Measurements from ENCODE around the gene LY6G5B.
A peak's percentile ranks its signal among the peaks of the same experiment; 100 is the strongest.

The LY6G5B gene

GRCh38 chr6:31632279-31632946, 37.4 kb upstream of the LY6G5B start:
- DNase-seq (ENCODE audit: low read depth in 1 of 2, low spot score in 1 of 2), result no peak
- in situ Hi-C loops (cut with HindIII; ENCODE audit: low pct_unique_long_range_greater_than_20kb, low sequenced_read_pairs), result no loop called here
- no peak for TF ChIP-seq JUND (IDR thresholded peaks at IDR 0.05; ENCODE audit: low read depth)

- in situ Hi-C loops (cut with HindIII; ENCODE audit: low pct_unique_long_range_greater_than_20kb, low sequenced_read_pairs), result no loop called here
- DNase-seq (ENCODE audit: low read depth in 1 of 2, low spot score in 1 of 2), result no peak
- no peak for TF ChIP-seq JUND (IDR thresholded peaks at IDR 0.05; ENCODE audit: low read depth)
Observed at GRCh38 chr6:31633447-31633846, 36.3 kb upstream of the LY6G5B start.

GRCh38 chr6:31634131-31634530, 35.6 kb upstream of the LY6G5B start:
- no peak for TF ChIP-seq JUND (IDR thresholded peaks at IDR 0.05; ENCODE audit: low read depth)
- DNase-seq (ENCODE audit: low read depth in 1 of 2, low spot score in 1 of 2), result no peak
- in situ Hi-C loops (cut with HindIII; ENCODE audit: low pct_unique_long_range_greater_than_20kb, low sequenced_read_pairs), result no loop called here

GRCh38 chr6:31634969-31635575, 34.7 kb upstream of the LY6G5B start:
- in situ Hi-C loops (cut with HindIII; ENCODE audit: low pct_unique_long_range_greater_than_20kb, low sequenced_read_pairs), result no loop called here
- no peak for DNase-seq (ENCODE audit: low read depth in 1 of 2, low spot score in 1 of 2)
- TF ChIP-seq JUND (IDR thresholded peaks at IDR 0.05; ENCODE audit: low read depth), result no peak

- DNase-seq (ENCODE audit: low read depth in 1 of 2, low spot score in 1 of 2), result no peak
- in situ Hi-C loops (cut with HindIII; ENCODE audit: low pct_unique_long_range_greater_than_20kb, low sequenced_read_pairs), result no loop called here
- no peak for TF ChIP-seq JUND (IDR thresholded peaks at IDR 0.05; ENCODE audit: low read depth)
Observed at GRCh38 chr6:31636698-31637596, 32.8 kb upstream of the LY6G5B start.

- TF ChIP-seq JUND (IDR thresholded peaks at IDR 0.05; ENCODE audit: low read depth), result no peak
- DNase-seq (ENCODE audit: low read depth in 1 of 2, low spot score in 1 of 2), result peak in 1 of 2 experiments; percentile 33
- in situ Hi-C loops (cut with HindIII; ENCODE audit: low pct_unique_long_range_greater_than_20kb, low sequenced_read_pairs), result no loop called here
Observed at GRCh38 chr6:31639043-31639442, 30.7 kb upstream of the LY6G5B start.

- no peak for DNase-seq (ENCODE audit: low read depth in 1 of 2, low spot score in 1 of 2)
- in situ Hi-C loops (cut with HindIII; ENCODE audit: low pct_unique_long_range_greater_than_20kb, low sequenced_read_pairs), result no loop called here
Observed at GRCh38 chr6:31639449-31639861, 30.3 kb upstream of the LY6G5B start.

GRCh38 chr6:31640612-31641011, 29.2 kb upstream of the LY6G5B start:
- no peak for TF ChIP-seq JUND (IDR thresholded peaks at IDR 0.05; ENCODE audit: low read depth)
- DNase-seq (ENCODE audit: low read depth in 1 of 2, low spot score in 1 of 2), result no peak
- in situ Hi-C loops (cut with HindIII; ENCODE audit: low pct_unique_long_range_greater_than_20kb, low sequenced_read_pairs), result no loop called here

More at GRCh38 chr6:31639449-31639861, 30.3 kb upstream of the LY6G5B start:
- no peak for TF ChIP-seq JUND (IDR thresholded peaks at IDR 0.05; ENCODE audit: low read depth)

- no peak for TF ChIP-seq JUND (IDR thresholded peaks at IDR 0.05; ENCODE audit: low read depth)
- in situ Hi-C loops (cut with HindIII; ENCODE audit: low pct_unique_long_range_greater_than_20kb, low sequenced_read_pairs), result no loop called here
- no peak for DNase-seq (ENCODE audit: low read depth in 1 of 2, low spot score in 1 of 2)
Observed at GRCh38 chr6:31641370-31641769, 28.4 kb upstream of the LY6G5B start.

GRCh38 chr6:31642798-31643570, 26.8 kb upstream of the LY6G5B start:
- no peak for DNase-seq (ENCODE audit: low read depth in 1 of 2, low spot score in 1 of 2)
- in situ Hi-C loops (cut with HindIII; ENCODE audit: low pct_unique_long_range_greater_than_20kb, low sequenced_read_pairs), result no loop called here
- TF ChIP-seq JUND (IDR thresholded peaks at IDR 0.05; ENCODE audit: low read depth), result no peak

- no peak for TF ChIP-seq JUND (IDR thresholded peaks at IDR 0.05; ENCODE audit: low read depth)
- DNase-seq (ENCODE audit: low read depth in 1 of 2, low spot score in 1 of 2), result no peak
- in situ Hi-C loops (cut with HindIII; ENCODE audit: low pct_unique_long_range_greater_than_20kb, low sequenced_read_pairs), result no loop called here
Observed at GRCh38 chr6:31643818-31644454, 25.8 kb upstream of the LY6G5B start.

GRCh38 chr6:31645325-31645724, 24.5 kb upstream of the LY6G5B start:
- DNase-seq (ENCODE audit: low read depth in 1 of 2, low spot score in 1 of 2), result no peak
- in situ Hi-C loops (cut with HindIII; ENCODE audit: low pct_unique_long_range_greater_than_20kb, low sequenced_read_pairs), result no loop called here
- no peak for TF ChIP-seq JUND (IDR thresholded peaks at IDR 0.05; ENCODE audit: low read depth)

All from T47D (cell line).